Measurements from ENCODE around the gene PGAP1. TPM values are rescaled to one million over a fixed set of nuclear protein-coding genes. Genes with fewer than 3 reads are reported as not detected.

Gene PGAP1
- total and polyA plus RNA-seq, 10 of the 15 experiments (the other 5 are each of a cell fraction or from before 2014, with no cell fraction given) = 0.75 to 4.7 (median 3.0) TPM

GRCh38 chr2:196851088-196851487 lies 75.4 kb downstream of the PGAP1 start:
- H3K9ac ChIP-seq (ENCODE audit: control insufficient read depth, insufficient read depth, low read length) = no peak overlapping the region
- SMC1A ChIA-PET (ENCODE audit: uncharacterized antibody, unreplicated experiment) = interaction anchor here (0.7 kb wide), 1 partner anchor 206 kb away, joined by 3 read pairs; no protein-coding TSS in a partner anchor
- 0 out of 4 replicates have a peak, but pooled peaks cover 0 to 2% of the 10 kb centered on the region in 2 experiments for H3K36me3 ChIP-seq (ENCODE audit: control insufficient read depth in 2 of 2, insufficient read depth in 2 of 2, low read length in 1 of 2)
- TF ChIP-seq ZNF384 (IDR thresholded peaks at IDR 0.05; ENCODE audit: borderline replicate concordance, low read depth, low read length) = peak; percentile 38
- TF ChIP-seq MXI1 (IDR thresholded peaks at IDR 0.05; ENCODE audit: low read depth, low read length) = no peak
- 0 out of 2 replicates have a peak, but pooled peaks cover 2% of the 10 kb centered on the region for H3K4me1 ChIP-seq (ENCODE audit: control insufficient read depth, insufficient read depth, low read length)
- RAD21 ChIA-PET (ENCODE audit: unreplicated experiment) = no interaction called here
- CTCF ChIA-PET = no interaction called here
- FAIRE-seq = no peak
- peak; percentile 53; the same call in 1 of the 3 replicates for ATAC-seq
- no peaks in the 10 kb centered on the region for H3K27me3 ChIP-seq (replicated peaks in 1 of 2; ENCODE audit: control insufficient read depth in 2 of 2, insufficient read depth in 2 of 2, low read length in 1 of 2)
- H3K79me2 ChIP-seq (ENCODE audit: control insufficient read depth, insufficient read depth, low read length) = no peaks in the 10 kb centered on the region
- H3K27ac ChIP-seq (ENCODE audit: control insufficient read depth, insufficient read depth) = no peak overlapping the region
- H3K9me3 ChIP-seq (replicated peaks; ENCODE audit: control insufficient read depth, insufficient read depth, low read length) = no peaks in the 10 kb centered on the region
- DNase-seq (ENCODE audit: low read depth, low spot score) = no peak
- POLR2A ChIA-PET = no interaction called here
- in situ Hi-C loops (cut with MboI) = no loop called here
- no peak overlapping the region for H3K4me3 ChIP-seq
- intact Hi-C loops (cut with micrococcal nuclease; ENCODE audit: unreplicated experiment) = no loop called here
- 0% methylated on average over 1 of the region's 1 CpG for WGBS (ENCODE audit: insufficient coverage, insufficient replicate concordance, low lambda C conversion rate, missing lambda C conversion rate)
- no peak overlapping the region for H2AFZ ChIP-seq (ENCODE audit: control insufficient read depth, low read depth, low read length)
- no TSS peak for BruUV-seq (replicated peaks)
- H4K20me1 ChIP-seq (ENCODE audit: control insufficient read depth, insufficient read depth) = no peaks in the 10 kb centered on the region
- H3K4me2 ChIP-seq (ENCODE audit: control insufficient read depth, insufficient read depth) = no peak overlapping the region

DNA sequence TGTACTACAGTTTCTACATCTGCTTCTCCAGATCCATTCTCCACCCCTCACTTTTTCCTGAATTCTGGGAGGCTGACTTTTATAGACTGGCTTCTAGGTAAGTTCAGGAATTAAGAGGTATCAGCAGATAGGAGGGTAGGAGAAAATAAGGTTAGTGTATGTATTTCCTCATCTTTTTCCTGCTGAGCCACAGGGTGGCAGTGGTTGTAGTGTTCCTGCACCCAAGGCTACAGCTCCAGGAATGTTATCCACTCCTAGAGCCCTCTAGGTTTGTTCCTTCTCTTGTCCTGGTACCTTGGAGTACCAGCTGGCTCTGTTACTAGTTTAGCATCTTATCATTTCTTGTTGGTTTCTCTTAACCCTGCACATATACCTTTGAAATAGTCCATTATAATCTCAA lies 76.6 kb downstream of the PGAP1 start:
- Histone ChIP-seq H3K9ac (ENCODE audit: control insufficient read depth, insufficient read depth, low read length) (no peak overlapping the region), H2AFZ (ENCODE audit: control insufficient read depth, low read depth, low read length) (no peak overlapping the region), H3K4me2 (ENCODE audit: control insufficient read depth, insufficient read depth) (no peak overlapping the region), H3K36me3 (ENCODE audit: control insufficient read depth in 2 of 2, insufficient read depth in 2 of 2, low read length in 1 of 2) (0 out of 4 replicates have a peak, but pooled peaks cover 0 to 3% of the 10 kb centered on the region in 2 experiments), H3K27ac (ENCODE audit: control insufficient read depth, insufficient read depth) (no peak overlapping the region), H3K9me3 (replicated peaks; ENCODE audit: control insufficient read depth, insufficient read depth, low read length) (no peaks in the 10 kb centered on the region), H3K27me3 (replicated peaks in 1 of 2; ENCODE audit: control insufficient read depth in 2 of 2, insufficient read depth in 2 of 2, low read length in 1 of 2) (no peaks in the 10 kb centered on the region), H4K20me1 (ENCODE audit: control insufficient read depth, insufficient read depth) (no peaks in the 10 kb centered on the region), H3K4me3 (no peak overlapping the region), H3K79me2 (ENCODE audit: control insufficient read depth, insufficient read depth, low read length) (no peaks in the 10 kb centered on the region), H3K4me1 (ENCODE audit: control insufficient read depth, insufficient read depth, low read length) (0 out of 2 replicates have a peak, but pooled peaks cover 2% of the 10 kb centered on the region)
- TF ChIP-seq IKZF2 (IDR thresholded peaks at IDR 0.05) (no peak), RAD21 (IDR thresholded peaks at IDR 0.05; ENCODE audit: insufficient read depth, low read depth, low read length) (0 out of 2 replicates have a peak, but pooled peaks have one; percentile 28)
- TF ChIP-seq, protein P1, sequence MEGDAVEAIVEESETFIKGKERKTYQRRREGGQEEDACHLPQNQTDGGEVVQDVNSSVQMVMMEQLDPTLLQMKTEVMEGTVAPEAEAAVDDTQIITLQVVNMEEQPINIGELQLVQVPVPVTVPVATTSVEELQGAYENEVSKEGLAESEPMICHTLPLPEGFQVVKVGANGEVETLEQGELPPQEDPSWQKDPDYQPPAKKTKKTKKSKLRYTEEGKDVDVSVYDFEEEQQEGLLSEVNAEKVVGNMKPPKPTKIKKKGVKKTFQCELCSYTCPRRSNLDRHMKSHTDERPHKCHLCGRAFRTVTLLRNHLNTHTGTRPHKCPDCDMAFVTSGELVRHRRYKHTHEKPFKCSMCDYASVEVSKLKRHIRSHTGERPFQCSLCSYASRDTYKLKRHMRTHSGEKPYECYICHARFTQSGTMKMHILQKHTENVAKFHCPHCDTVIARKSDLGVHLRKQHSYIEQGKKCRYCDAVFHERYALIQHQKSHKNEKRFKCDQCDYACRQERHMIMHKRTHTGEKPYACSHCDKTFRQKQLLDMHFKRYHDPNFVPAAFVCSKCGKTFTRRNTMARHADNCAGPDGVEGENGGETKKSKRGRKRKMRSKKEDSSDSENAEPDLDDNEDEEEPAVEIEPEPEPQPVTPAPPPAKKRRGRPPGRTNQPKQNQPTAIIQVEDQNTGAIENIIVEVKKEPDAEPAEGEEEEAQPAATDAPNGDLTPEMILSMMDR (IDR thresholded peaks at IDR 0.05 in 2 of 3, conservative IDR thresholded peaks at IDR 0.05 in 1 of 3; ENCODE audit: control insufficient read depth in 2 of 3, extremely low read depth in 1 of 3, insufficient read depth in 1 of 3, low read depth in 3 of 3, low read length in 3 of 3) = peak in 2 of 3 experiments; percentile 17 to 36; a peak in 3 of 6 replicates
- ATAC-seq = peak; percentile 42
- CTCF ChIA-PET = interaction anchor here (1.0 kb wide), 2 partner anchors 38 to 51 kb away, joined by 3 to 4 read pairs; partner anchors contain the start of gene GTF3C3
- in situ Hi-C loops (cut with MboI) (no loop called here), intact Hi-C loops (cut with micrococcal nuclease; ENCODE audit: unreplicated experiment) (no loop called here)
- RAD21 ChIA-PET (ENCODE audit: unreplicated experiment) = no interaction called here
- no peak for DNase-seq (ENCODE audit: low read depth, low spot score)
- BruUV-seq (replicated peaks) = no TSS peak
- SMC1A ChIA-PET (ENCODE audit: uncharacterized antibody, unreplicated experiment) = interaction anchor here (1.0 kb wide), 1 partner anchor 41 kb away, joined by 3 read pairs; no protein-coding TSS in a partner anchor
- POLR2A ChIA-PET = no interaction called here
- peak; percentile 54 for FAIRE-seq

All from GM12878 (cell line).